Left kidney (tissue), 2 donors: ENCODE results near the gene SLC7A8. TPM values are rescaled to one million over a fixed set of nuclear protein-coding genes. Genes with fewer than 3 reads are reported as not detected.

Source experiments
- DNase-seq: peaks from one replicate; pipeline ENCODE4 v3.0.0-alpha.2; 2013
- polyA plus RNA-seq: library from polyadenylated mRNA; unstranded; fragments of 120-200 nt; gene quantifications from one replicate; pipeline ENCODE4 v1.2.1, GENCODE V29; 2013; ENCODE audit not compliant: insufficient read length

The SLC7A8 gene
- polyA plus RNA-seq, 1 donor: 92.4 TPM

- no peak for DNase-seq
Observed at GRCh38 chr14:23131482-23131881, 52.0 kb downstream of the SLC7A8 start.

- DNase-seq: no peak
Observed at GRCh38 chr14:23130871-23131270, 52.6 kb downstream of the SLC7A8 start.

GRCh38 chr14:23129759-23130316, 53.6 kb downstream of the SLC7A8 start:
- no peak for DNase-seq

- no peak for DNase-seq
Observed at GRCh38 chr14:23128969-23129758, 54.3 kb downstream of the SLC7A8 start.

- DNase-seq: no peak
Observed at GRCh38 chr14:23127861-23128260, 55.6 kb downstream of the SLC7A8 start.

GRCh38 chr14:23126548-23127278, 56.7 kb downstream of the SLC7A8 start:
- DNase-seq: no peak

GRCh38 chr14:23125933-23126524, 57.4 kb downstream of the SLC7A8 start:
- DNase-seq: no peak

- no peak for DNase-seq
Observed at GRCh38 chr14:23125011-23125410, 58.4 kb downstream of the SLC7A8 start.

GRCh38 chr14:23124337-23124954, 59.0 kb downstream of the SLC7A8 start:
- DNase-seq: no peak

- no peak for DNase-seq
Observed at GRCh38 chr14:23123419-23123818, 60.0 kb downstream of the SLC7A8 start.

GRCh38 chr14:23122086-23122485, 61.4 kb downstream of the SLC7A8 start:
- DNase-seq: no peak

- peak; percentile 71 for DNase-seq
Observed at GRCh38 chr14:23121361-23121771, 62.1 kb downstream of the SLC7A8 start.

- DNase-seq: peak; percentile 83
Observed at GRCh38 chr14:23120541-23121251, 62.8 kb downstream of the SLC7A8 start.

- no peak for DNase-seq
Observed at GRCh38 chr14:23119363-23120327, 63.8 kb downstream of the SLC7A8 start.

GRCh38 chr14:23118506-23119362, 64.7 kb downstream of the SLC7A8 start, which contains the start of gene CEBPE:
Gene CEBPE (minus strand): TSS chr14:23119255. CDS start chr14:23119091, 164 bp downstream.
- DNase-seq: no peak

GRCh38 chr14:23117371-23118020, 66.0 kb downstream of the SLC7A8 start:
- no peak for DNase-seq

- no peak for DNase-seq
Observed at GRCh38 chr14:23115918-23116317, 67.5 kb downstream of the SLC7A8 start.

GRCh38 chr14:23115039-23115731, 68.3 kb downstream of the SLC7A8 start:
- no peak for DNase-seq
